ENCODE results near the gene SND1. TPM values are rescaled to one million over a fixed set of nuclear protein-coding genes. Genes with fewer than 3 reads are reported as not detected.

Gene SND1
- total RNA-seq, 2 donors from 2014 or later, result 91.0 to 111 TPM

- Histone ChIP-seq H3K27me3 (replicated peaks; ENCODE audit: insufficient read depth) (no peaks in the 10 kb centered on the region), H3K9me3 (no peaks in the 10 kb centered on the region), H3K27ac (no peak overlapping the region), H3K4me1 (ENCODE audit: control insufficient read depth in 1 of 2, low read depth in 2 of 2) (no peaks in the 10 kb centered on the region), H3K36me3 (no peaks in the 10 kb centered on the region), H3K4me3 (no peak overlapping the region)
- TF ChIP-seq, protein P1, sequence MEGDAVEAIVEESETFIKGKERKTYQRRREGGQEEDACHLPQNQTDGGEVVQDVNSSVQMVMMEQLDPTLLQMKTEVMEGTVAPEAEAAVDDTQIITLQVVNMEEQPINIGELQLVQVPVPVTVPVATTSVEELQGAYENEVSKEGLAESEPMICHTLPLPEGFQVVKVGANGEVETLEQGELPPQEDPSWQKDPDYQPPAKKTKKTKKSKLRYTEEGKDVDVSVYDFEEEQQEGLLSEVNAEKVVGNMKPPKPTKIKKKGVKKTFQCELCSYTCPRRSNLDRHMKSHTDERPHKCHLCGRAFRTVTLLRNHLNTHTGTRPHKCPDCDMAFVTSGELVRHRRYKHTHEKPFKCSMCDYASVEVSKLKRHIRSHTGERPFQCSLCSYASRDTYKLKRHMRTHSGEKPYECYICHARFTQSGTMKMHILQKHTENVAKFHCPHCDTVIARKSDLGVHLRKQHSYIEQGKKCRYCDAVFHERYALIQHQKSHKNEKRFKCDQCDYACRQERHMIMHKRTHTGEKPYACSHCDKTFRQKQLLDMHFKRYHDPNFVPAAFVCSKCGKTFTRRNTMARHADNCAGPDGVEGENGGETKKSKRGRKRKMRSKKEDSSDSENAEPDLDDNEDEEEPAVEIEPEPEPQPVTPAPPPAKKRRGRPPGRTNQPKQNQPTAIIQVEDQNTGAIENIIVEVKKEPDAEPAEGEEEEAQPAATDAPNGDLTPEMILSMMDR (IDR thresholded peaks at IDR 0.05), result no peak
- ATAC-seq (ENCODE audit: insufficient number of reproducible peaks, low FRiP score, low read depth) (no peak), DNase-seq (ENCODE audit: low spot score) (no peak)
These were observed 109.2 kb downstream of the SND1 start for GRCh38 chr7:127761196-127761595.

GRCh38 chr7:127764681-127765080 is 112.7 kb downstream of the SND1 start:
- TF ChIP-seq, protein P1 (IDR thresholded peaks at IDR 0.05), result no peak
- Histone ChIP-seq H3K4me3 (no peak overlapping the region), H3K4me1 (ENCODE audit: control insufficient read depth in 1 of 2, low read depth in 2 of 2) (peaks cover 0 to 9% of the 10 kb centered on the region in 2 donors)

GRCh38 chr7:127765150-127765549 is 113.2 kb downstream of the SND1 start:
- Histone ChIP-seq H3K27me3 (replicated peaks; ENCODE audit: insufficient read depth) (no peaks in the 10 kb centered on the region), H3K36me3 (no peaks in the 10 kb centered on the region), H3K27ac (no peak overlapping the region), H3K9me3 (no peaks in the 10 kb centered on the region), H3K4me3 (no peak overlapping the region), H3K4me1 (ENCODE audit: control insufficient read depth in 1 of 2, low read depth in 2 of 2) (peaks cover 0 to 13% of the 10 kb centered on the region in 2 donors)
- DNase-seq (ENCODE audit: low spot score) (no peak), ATAC-seq (ENCODE audit: insufficient number of reproducible peaks, low FRiP score, low read depth) (no peak)
- TF ChIP-seq, protein P1 (IDR thresholded peaks at IDR 0.05), result no peak

More at GRCh38 chr7:127764681-127765080, 112.7 kb downstream of the SND1 start:
- Histone ChIP-seq H3K27ac (no peak overlapping the region), H3K36me3 (no peaks in the 10 kb centered on the region), H3K9me3 (no peaks in the 10 kb centered on the region), H3K27me3 (replicated peaks; ENCODE audit: insufficient read depth) (no peaks in the 10 kb centered on the region)
- ATAC-seq (ENCODE audit: insufficient number of reproducible peaks, low FRiP score, low read depth), result no peak
- DNase-seq (ENCODE audit: low spot score), result no peak

DNA sequence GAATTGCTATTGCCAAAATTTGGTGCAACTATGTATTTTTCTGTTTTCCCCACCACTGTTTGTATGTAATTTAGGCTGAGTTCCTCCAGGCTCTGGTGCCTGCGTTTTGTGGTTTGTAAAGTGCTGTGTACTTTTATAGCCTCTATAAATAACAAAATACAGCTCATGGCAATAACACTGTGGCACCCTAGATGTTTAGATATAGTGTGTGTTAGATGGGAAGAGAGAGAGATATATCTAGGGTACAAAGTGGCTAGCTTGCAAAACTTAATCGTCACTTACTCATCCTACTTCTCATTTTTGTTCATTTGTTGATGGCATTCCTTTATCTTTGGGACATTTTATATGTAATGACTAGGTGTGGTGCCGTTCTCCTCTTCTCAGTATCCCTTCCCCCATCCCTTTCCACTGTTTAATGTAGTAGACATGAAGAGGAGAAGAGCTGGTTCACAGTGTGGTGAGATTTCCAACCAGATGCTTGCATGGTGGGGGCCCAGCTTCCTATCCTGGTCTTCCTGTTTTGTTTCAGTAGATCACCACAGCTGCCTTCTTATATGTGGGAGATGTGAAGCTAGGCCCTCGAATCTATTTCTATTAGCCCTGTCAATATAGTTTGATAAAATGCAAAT is 115.0 kb downstream of the SND1 start:
- Histone ChIP-seq H3K4me3 (no peak overlapping the region), H3K36me3 (no peaks in the 10 kb centered on the region), H3K27ac (no peak overlapping the region), H3K4me1 (ENCODE audit: control insufficient read depth in 1 of 2, low read depth in 2 of 2) (peaks cover 3 to 21% of the 10 kb centered on the region in 2 donors), H3K9me3 (no peaks in the 10 kb centered on the region), H3K27me3 (replicated peaks; ENCODE audit: insufficient read depth) (no peaks in the 10 kb centered on the region)
- TF ChIP-seq, protein P1 (IDR thresholded peaks at IDR 0.05), result no peak
- ATAC-seq (ENCODE audit: insufficient number of reproducible peaks, low FRiP score, low read depth) (no peak), DNase-seq (ENCODE audit: low spot score) (no peak)

DNA sequence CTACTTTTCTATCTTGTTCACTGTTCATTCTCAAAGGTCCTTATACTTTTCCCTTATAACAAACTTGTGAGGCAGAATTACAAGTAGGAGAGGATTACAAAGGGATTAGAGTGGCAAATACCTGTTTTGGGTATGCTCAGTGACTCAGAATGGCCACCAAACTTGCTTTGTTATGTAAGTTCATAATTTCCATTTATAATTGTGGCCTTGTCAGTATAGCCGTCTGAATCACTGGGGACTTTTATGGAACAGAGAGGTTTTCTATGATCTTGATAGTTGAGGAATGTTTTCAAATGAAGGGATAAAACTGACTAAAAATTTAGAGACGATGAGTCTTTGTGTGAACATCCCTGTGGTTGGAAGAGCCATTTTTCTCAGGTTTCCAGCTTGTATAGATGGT is 116.2 kb downstream of the SND1 start:
- Histone ChIP-seq H3K36me3 (no peaks in the 10 kb centered on the region), H3K4me3 (no peak overlapping the region), H3K27me3 (replicated peaks; ENCODE audit: insufficient read depth) (no peaks in the 10 kb centered on the region), H3K27ac (no peak overlapping the region), H3K9me3 (no peaks in the 10 kb centered on the region), H3K4me1 (ENCODE audit: control insufficient read depth in 1 of 2, low read depth in 2 of 2) (peaks cover 3 to 21% of the 10 kb centered on the region in 2 donors)
- ATAC-seq (ENCODE audit: insufficient number of reproducible peaks, low FRiP score, low read depth) (no peak), DNase-seq (ENCODE audit: low spot score) (no peak)
- TF ChIP-seq, protein P1 (IDR thresholded peaks at IDR 0.05), result no peak
